Mammary epithelial cell (primary cell): ENCODE data around the gene IL17RA.

Experiments
- CTCF ChIP-seq, 2 donors: IDR thresholded peaks in 1 of 2; conservative IDR thresholded peaks in 1 of 2; 2 replicates each; pipeline ENCODE4 v1.5.1; 2011 to 2012; ENCODE audit warnings: inconsistent platforms in 2 of 2, low read length in 2 of 2, mild to moderate bottlenecking in 2 of 2, control low read depth in 1 of 2, low read depth in 1 of 2; ENCODE audit not compliant: insufficient read depth in 1 of 2; ENCODE audit errors: extremely low read depth in 1 of 2
- EZH2 ChIP-seq: IDR thresholded peaks from 2 replicates; pipeline ENCODE4 v1.6.1; 2012; ENCODE audit warnings: low read length, inconsistent platforms, borderline replicate concordance

- TF ChIP-seq CTCF (conservative IDR thresholded peaks at IDR 0.05 in 1 of 2, IDR thresholded peaks at IDR 0.05 in 1 of 2; ENCODE audit: extremely low read depth in 1 of 2, insufficient read depth in 1 of 2, low read depth in 1 of 2, low read length in 2 of 2) (no peak), EZH2 (no peak)
Observed at GRCh38 chr22:17110791-17111550, 26.2 kb downstream of the IL17RA start.
